ENCODE results near the gene FAM124A.

- TF ChIP-seq EZH2phosphoT487 (IDR thresholded peaks at IDR 0.05; ENCODE audit: insufficient read depth, low read depth) (no peak), EZH2 (IDR thresholded peaks at IDR 0.05; ENCODE audit: insufficient read depth, poor library complexity, severe bottlenecking) (no peak)
Observed at GRCh38 chr13:51211910-51212309, 10.3 kb upstream of the FAM124A start.
